Measurements from ENCODE around the gene SHMT2.

GRCh38 chr12:57196439-57196838, 33.1 kb upstream of the SHMT2 start:
- TF ChIP-seq CTCF (conservative IDR thresholded peaks at IDR 0.05) (no peak), EZH2 (IDR thresholded peaks at IDR 0.05; ENCODE audit: low read depth) (no peak)

Measured in PC-9 (cell line).